K562 (cell line): ENCODE results near the gene ARPC1A. TPM values are rescaled to one million over a fixed set of nuclear protein-coding genes. Genes with fewer than 3 reads are reported as not detected.

Experiments
- ATF7 ChIP-seq: fragments of 450-650 bp; IDR thresholded peaks from 2 replicates; pipeline ENCODE4 v1.7.1; 2014; ENCODE audit warnings: mild to moderate bottlenecking, moderate library complexity
- DNMT1 ChIP-seq: fragments of 450-650 bp; IDR thresholded peaks from 2 replicates; pipeline ENCODE4 v1.6.1; 2016; ENCODE audit warnings: antibody characterized with exemption, mild to moderate bottlenecking
- DPF2 ChIP-seq: fragments of 450-650 bp; IDR thresholded peaks from 2 replicates; pipeline ENCODE4 v1.6.1; 2016
- ESRRA ChIP-seq: fragments of 450-650 bp; IDR thresholded peaks from 2 replicates; pipeline ENCODE4 v1.6.1; 2014; ENCODE audit warnings: low read depth, mild to moderate bottlenecking, moderate library complexity, borderline replicate concordance
- HMGXB4 ChIP-seq: sonication (generic); formaldehyde crosslinking; IDR thresholded peaks from 2 replicates; pipeline ENCODE4 v1.8.1; 2023; ENCODE audit warnings: mild to moderate bottlenecking, missing genetic modification reagents
- HSF4 ChIP-seq: fragments of 250-450 bp; sonication (Bioruptor Pico); IDR thresholded peaks from 2 replicates; pipeline ENCODE4 v2.1.2; 2022; ENCODE audit warnings: mild to moderate bottlenecking, moderate library complexity, borderline replicate concordance
- KLF1 ChIP-seq: fragments of 450-650 bp; IDR thresholded peaks from 2 replicates; pipeline ENCODE4 v1.6.1; 2016; ENCODE audit warnings: missing genetic modification characterization, missing compliant biosample characterization
- NFATC3 ChIP-seq: fragments of 450-650 bp; IDR thresholded peaks from 2 replicates; pipeline ENCODE4 v1.6.1; 2017; ENCODE audit warnings: mild to moderate bottlenecking
- PHF8 ChIP-seq: fragments of 200-600 bp; sonication (generic); IDR thresholded peaks from 2 replicates; pipeline ENCODE4 v1.6.1; 2012; ENCODE audit warnings: mixed run types, mild to moderate bottlenecking, inconsistent platforms, low read length, moderate library complexity, borderline replicate concordance
- SMC3 ChIP-seq: conservative IDR thresholded peaks from 2 replicates; pipeline ENCODE4 v1.6.1; 2011; ENCODE audit warnings: low read depth, low read length, improper control_type of control experiment; ENCODE audit not compliant: insufficient read depth
- ZBTB9 ChIP-seq: fragments of 450-650 bp; formaldehyde crosslinking; IDR thresholded peaks from 2 replicates; pipeline ENCODE4 v1.4.0; 2020; ENCODE audit warnings: mild to moderate bottlenecking, moderate library complexity
- ZNF318 ChIP-seq, 2 experiments: fragments of 450-650 bp; IDR thresholded peaks; 2 replicates each; pipeline ENCODE4 v1.6.1; 2016; ENCODE audit warnings: mild to moderate bottlenecking in 2 of 2, borderline replicate concordance in 1 of 2, low read depth in 1 of 2, moderate library complexity in 1 of 2
- ZNF764 ChIP-seq: fragments of 250-450 bp; sonication (Bioruptor Pico); IDR thresholded peaks from 2 replicates; pipeline ENCODE4 v1.4.0; 2020; ENCODE audit warnings: low read depth, mild to moderate bottlenecking, moderate library complexity
- polyA plus RNA-seq, 8 experiments: library from polyadenylated mRNA; depleted of rRNA in 4 of 8; stranded (reverse) in 5 of 8; unstranded in 3 of 8; fragments of >200 nt; fragmentation: Nextera tagmentation in 2 of 8; fragmentation: Illumina TruSeq in 1 of 8; extraction: Ambion mirVana in 2 of 8; extraction: Trizol in 1 of 8; gene quantifications; 2 replicates each; pipeline versions ENCODE4 v1.2.1 to v1.2.3, GENCODE V29; 2011 to 2014; ENCODE audit warnings: inconsistent platforms in 1 of 8, missing spikeins in 1 of 8
- total RNA-seq, 7 experiments: library from RNA; depleted of rRNA in 6 of 7; stranded (reverse); fragments of >200 nt in 6 of 7; fragmentation: Illumina TruSeq in 2 of 7; extraction: Trizol in 2 of 7; gene quantifications; 2 replicates each; pipeline versions ENCODE4 v1.2.1 to v1.2.3, GENCODE V29; 2011 to 2021; ENCODE audit warnings: low replicate concordance in 1 of 7
- TF ChIP-seq, protein P1 (sequence below): IDR thresholded peaks from 2 replicates; pipeline ENCODE4 v1.6.1; 2014; ENCODE audit warnings: antibody characterized with exemption

Gene ARPC1A
- total and polyA plus RNA-seq, 9 of the 15 experiments (the other 6 are each of a cell fraction or from before 2014, with no cell fraction given) = 39.5 to 151 (median 86.1) TPM

DNA sequence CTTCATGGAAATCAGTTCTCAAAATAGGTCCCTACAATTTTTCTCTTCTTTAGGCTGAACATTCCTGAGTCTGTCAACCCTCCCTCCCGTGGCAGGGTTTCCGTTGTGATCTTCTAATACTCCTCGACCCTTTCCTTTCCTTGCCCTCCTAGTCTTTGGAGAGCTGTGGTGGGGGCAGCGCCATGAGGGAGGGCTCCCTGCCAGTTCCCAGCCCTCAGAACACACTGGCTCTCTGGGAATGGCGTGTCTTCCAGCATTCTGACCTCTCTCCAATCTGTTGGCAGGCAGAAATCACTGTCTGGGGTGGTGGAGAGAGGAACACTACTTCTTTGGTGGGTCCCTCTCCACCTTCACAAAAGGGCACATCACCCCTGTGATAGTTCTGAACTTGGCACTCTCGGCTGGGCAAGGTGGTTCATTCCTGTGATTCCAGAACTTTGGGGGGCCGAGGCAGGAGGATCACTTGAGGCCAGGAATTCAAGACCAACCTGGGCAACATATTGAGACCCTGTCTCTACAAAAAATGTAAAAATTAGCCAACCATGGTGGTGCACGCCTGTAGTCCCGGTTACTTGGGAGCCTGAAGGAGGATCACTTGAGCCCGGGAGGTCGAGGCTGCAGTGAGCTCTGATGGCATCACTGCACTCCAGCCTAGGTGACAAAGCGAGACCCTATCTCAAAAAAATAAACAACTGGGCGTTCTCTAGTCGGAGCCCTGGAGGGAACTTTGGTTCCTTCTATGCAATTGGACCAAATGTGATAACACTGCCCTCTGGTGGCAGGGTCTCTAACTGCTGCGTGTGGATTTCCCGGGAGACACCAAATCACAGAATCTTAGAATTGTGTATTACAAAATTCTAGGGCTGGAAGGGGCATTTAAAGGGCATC lies 13.1 kb upstream of the ARPC1A start (continued):
- no peak for TF ChIP-seq ZNF318 (IDR thresholded peaks at IDR 0.05; ENCODE audit: borderline replicate concordance in 1 of 2, low read depth in 1 of 2)
- TF ChIP-seq ESRRA = no peak
- no peak for TF ChIP-seq HSF4 (CRISPR knock-in tag)
- no peak for TF ChIP-seq KLF1 (tag)
- TF ChIP-seq HMGXB4 (CRISPR knock-in tag) = no peak
- no peak for TF ChIP-seq DPF2
- TF ChIP-seq, protein P1, sequence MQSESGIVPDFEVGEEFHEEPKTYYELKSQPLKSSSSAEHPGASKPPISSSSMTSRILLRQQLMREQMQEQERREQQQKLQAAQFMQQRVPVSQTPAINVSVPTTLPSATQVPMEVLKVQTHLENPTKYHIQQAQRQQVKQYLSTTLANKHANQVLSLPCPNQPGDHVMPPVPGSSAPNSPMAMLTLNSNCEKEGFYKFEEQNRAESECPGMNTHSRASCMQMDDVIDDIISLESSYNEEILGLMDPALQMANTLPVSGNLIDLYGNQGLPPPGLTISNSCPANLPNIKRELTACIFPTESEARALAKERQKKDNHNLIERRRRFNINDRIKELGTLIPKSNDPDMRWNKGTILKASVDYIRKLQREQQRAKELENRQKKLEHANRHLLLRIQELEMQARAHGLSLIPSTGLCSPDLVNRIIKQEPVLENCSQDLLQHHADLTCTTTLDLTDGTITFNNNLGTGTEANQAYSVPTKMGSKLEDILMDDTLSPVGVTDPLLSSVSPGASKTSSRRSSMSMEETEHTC = no peak
- TF ChIP-seq SMC3 = peak; percentile 89
- peak; percentile 22; the same call in 1 of the 2 replicates for TF ChIP-seq ATF7
- no peak for TF ChIP-seq PHF8
- no peak for TF ChIP-seq ZNF764 (CRISPR knock-in tag)
- TF ChIP-seq NFATC3 = no peak
- TF ChIP-seq DNMT1 = no peak
- TF ChIP-seq ZBTB9 (CRISPR knock-in tag) = no peak
